ENCODE measurements around the gene SRC.

Gene SRC

DNA sequence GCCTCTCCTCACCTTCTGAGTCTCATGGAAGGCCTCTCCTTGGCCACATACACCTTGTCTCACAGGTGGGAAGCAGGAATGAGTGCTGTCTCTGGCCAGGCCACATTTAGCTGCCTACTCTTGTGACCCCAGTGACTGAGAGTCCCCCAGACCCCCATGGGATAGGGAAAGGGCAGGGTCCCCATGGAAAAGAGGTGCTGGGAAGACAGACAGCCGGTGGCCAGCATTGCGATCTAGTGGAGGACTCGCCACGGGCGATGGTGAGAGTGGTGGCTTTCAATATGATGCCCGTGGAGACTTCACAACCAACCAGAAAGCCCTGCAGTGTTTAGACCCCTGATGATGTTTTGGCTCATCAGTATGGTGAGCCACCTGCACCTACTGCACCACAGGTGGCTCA is 36.6 kb upstream of the SRC start:
- Mint-ChIP-seq H3K9me3 (no peaks in the 10 kb centered on the region), H3K27me3 (no peaks in the 10 kb centered on the region), H3K4me3 (no peak overlapping the region), H3K4me1 (ENCODE audit: low read depth) (peaks cover 60% of the 10 kb centered on the region), H3K27ac (no peak overlapping the region), H3K36me3 (ENCODE audit: low read depth) (peaks cover 96% of the 10 kb centered on the region)
- intact Hi-C loops (cut with micrococcal nuclease): no loop called here

DNA sequence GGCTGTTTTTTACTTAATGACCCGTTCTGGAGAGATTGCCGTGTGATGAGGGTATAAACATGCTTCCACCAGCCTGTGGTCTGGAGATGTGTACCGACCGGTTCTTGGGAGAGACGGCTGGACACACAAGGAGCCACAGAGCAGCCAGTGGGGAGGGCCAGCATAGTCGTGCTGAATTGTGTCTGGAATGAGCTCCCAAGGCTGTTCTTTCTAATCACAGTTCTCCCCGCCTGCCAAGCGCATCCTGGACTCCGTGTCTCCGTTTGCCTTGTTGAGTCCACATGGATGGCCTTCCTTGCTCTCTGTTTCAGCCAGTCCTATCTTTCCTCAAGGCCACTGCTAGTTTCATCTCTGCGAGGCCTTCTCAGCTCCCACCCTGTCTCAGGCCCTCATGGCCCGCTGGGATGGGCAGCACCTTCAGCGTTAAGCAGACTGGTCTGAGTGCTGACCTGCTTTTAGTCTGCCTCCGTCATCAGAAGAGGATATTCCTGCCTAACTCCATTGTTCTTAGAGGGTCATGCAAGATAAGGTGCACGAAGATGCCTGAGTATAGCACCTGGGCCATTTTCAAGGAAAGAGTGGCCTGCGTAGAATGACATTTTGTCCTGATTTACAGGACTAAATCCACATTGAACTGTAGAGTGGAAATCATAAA is 35.9 kb upstream of the SRC start:
- Mint-ChIP-seq H3K27ac (no peak overlapping the region), H3K4me1 (ENCODE audit: low read depth) (peaks cover 61% of the 10 kb centered on the region), H3K36me3 (ENCODE audit: low read depth) (peaks cover 96% of the 10 kb centered on the region), H3K27me3 (no peaks in the 10 kb centered on the region), H3K9me3 (no peaks in the 10 kb centered on the region), H3K4me3 (no peak overlapping the region)
- intact Hi-C loops (cut with micrococcal nuclease): no loop called here

- no peak overlapping the region for H3K4me3 Mint-ChIP-seq
- no peaks in the 10 kb centered on the region for H3K27me3 Mint-ChIP-seq
- H3K4me1 Mint-ChIP-seq (ENCODE audit: low read depth): peaks cover 64% of the 10 kb centered on the region
- H3K27ac Mint-ChIP-seq: no peak overlapping the region
- H3K36me3 Mint-ChIP-seq (ENCODE audit: low read depth): peaks cover 96% of the 10 kb centered on the region
- intact Hi-C loops (cut with micrococcal nuclease): no loop called here
- no peaks in the 10 kb centered on the region for H3K9me3 Mint-ChIP-seq
Measured at GRCh38 chr20:37310951-37311350, 35.0 kb upstream of the SRC start.

DNA sequence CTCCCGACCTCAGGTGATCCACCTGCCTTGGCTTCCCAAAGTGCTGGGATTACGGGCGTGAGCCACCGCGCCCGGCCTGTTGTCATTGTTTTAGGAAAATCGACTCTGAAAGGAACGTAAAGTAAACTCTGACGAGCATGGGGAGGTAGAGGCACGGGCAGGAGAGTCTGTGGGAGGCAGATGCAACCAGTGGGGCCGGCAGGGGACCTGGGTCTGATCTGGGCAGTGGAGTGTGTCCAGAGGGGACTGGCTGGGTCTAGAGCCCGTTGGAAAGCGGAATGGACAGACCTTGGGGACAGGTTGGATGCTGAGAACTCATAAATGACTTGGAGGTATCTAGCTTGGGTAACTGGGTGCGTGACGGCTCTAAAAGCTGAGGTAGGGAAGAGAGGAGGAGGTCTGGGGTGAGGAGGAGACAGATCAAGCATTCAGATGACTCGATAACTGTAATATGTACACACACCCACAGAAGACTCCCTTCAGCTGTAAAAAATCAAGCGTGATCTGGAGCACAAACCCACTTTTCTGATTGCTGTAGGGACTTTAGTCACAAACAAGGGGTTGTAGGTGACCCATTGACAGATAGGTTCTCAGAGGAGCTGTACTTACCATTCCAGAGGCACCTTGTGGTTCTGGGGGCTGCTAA is 34.1 kb upstream of the SRC start:
- H3K9me3 Mint-ChIP-seq: no peaks in the 10 kb centered on the region
- no peaks in the 10 kb centered on the region for H3K27me3 Mint-ChIP-seq
- no peak overlapping the region for H3K4me3 Mint-ChIP-seq
- H3K4me1 Mint-ChIP-seq (ENCODE audit: low read depth): peaks cover 66% of the 10 kb centered on the region
- H3K27ac Mint-ChIP-seq: no peak overlapping the region
- H3K36me3 Mint-ChIP-seq (ENCODE audit: low read depth): peaks cover 96% of the 10 kb centered on the region
- intact Hi-C loops (cut with micrococcal nuclease): no loop called here

- intact Hi-C loops (cut with micrococcal nuclease): no loop called here
- Mint-ChIP-seq H3K27ac (peak overlapping the region; percentile 87), H3K36me3 (ENCODE audit: low read depth) (peaks cover 90% of the 10 kb centered on the region), H3K27me3 (no peaks in the 10 kb centered on the region), H3K9me3 (no peaks in the 10 kb centered on the region), H3K4me1 (ENCODE audit: low read depth) (peaks cover 69% of the 10 kb centered on the region), H3K4me3 (no peak overlapping the region)
Measured at GRCh38 chr20:37313546-37314091, 32.3 kb upstream of the SRC start.

GRCh38 chr20:37314099-37314498 is 31.8 kb upstream of the SRC start:
- Mint-ChIP-seq H3K36me3 (ENCODE audit: low read depth) (peaks cover 85% of the 10 kb centered on the region), H3K4me1 (ENCODE audit: low read depth) (peaks cover 74% of the 10 kb centered on the region), H3K4me3 (no peak overlapping the region), H3K27ac (peak overlapping the region; percentile 87), H3K27me3 (no peaks in the 10 kb centered on the region), H3K9me3 (no peaks in the 10 kb centered on the region)
- intact Hi-C loops (cut with micrococcal nuclease): no loop called here

DNA sequence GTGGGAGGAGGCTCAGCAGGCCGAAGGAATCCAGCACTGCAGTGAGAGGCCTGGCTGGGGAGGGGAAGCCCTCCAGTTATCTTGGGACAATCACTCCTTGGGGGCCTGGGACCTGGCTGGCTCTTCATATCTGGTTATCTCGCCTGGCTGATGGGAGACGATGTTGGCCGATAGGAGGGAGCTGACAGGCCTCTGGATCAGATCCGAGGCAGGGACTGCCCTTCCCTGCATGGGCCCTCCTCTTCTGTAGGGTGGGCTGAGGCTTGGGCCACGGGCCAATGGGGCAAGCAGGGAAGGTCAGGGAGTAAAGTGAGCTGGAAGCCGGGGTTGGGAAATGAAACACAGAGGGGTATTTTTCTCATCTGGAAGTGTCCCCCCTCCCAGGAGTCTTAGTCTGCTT is 31.3 kb upstream of the SRC start:
- Mint-ChIP-seq H3K4me1 (ENCODE audit: low read depth) (peaks cover 79% of the 10 kb centered on the region), H3K4me3 (no peak overlapping the region), H3K27me3 (no peaks in the 10 kb centered on the region), H3K27ac (peak overlapping the region; percentile 87), H3K36me3 (ENCODE audit: low read depth) (peaks cover 80% of the 10 kb centered on the region), H3K9me3 (no peaks in the 10 kb centered on the region)
- intact Hi-C loops (cut with micrococcal nuclease): no loop called here

- H3K9me3 Mint-ChIP-seq: no peaks in the 10 kb centered on the region
- peak overlapping the region; percentile 87 for H3K27ac Mint-ChIP-seq
- intact Hi-C loops (cut with micrococcal nuclease): no loop called here
- peaks cover 79% of the 10 kb centered on the region for H3K4me1 Mint-ChIP-seq (ENCODE audit: low read depth)
- H3K36me3 Mint-ChIP-seq (ENCODE audit: low read depth): peaks cover 75% of the 10 kb centered on the region
- H3K27me3 Mint-ChIP-seq: no peaks in the 10 kb centered on the region
- H3K4me3 Mint-ChIP-seq: no peak overlapping the region
Measured at GRCh38 chr20:37315021-37315451, 30.9 kb upstream of the SRC start.

- Mint-ChIP-seq H3K9me3 (no peaks in the 10 kb centered on the region), H3K4me1 (ENCODE audit: low read depth) (peaks cover 78% of the 10 kb centered on the region)
Measured at GRCh38 chr20:37315452-37316110, 30.4 kb upstream of the SRC start.

GRCh38 chr20:37316116-37316774 is 29.7 kb upstream of the SRC start:
- Mint-ChIP-seq H3K9me3 (no peaks in the 10 kb centered on the region), H3K27ac (peak overlapping the region; percentile 87), H3K4me3 (no peak overlapping the region), H3K36me3 (ENCODE audit: low read depth) (peaks cover 63% of the 10 kb centered on the region), H3K4me1 (ENCODE audit: low read depth) (peaks cover 71% of the 10 kb centered on the region), H3K27me3 (no peaks in the 10 kb centered on the region)
- intact Hi-C loops (cut with micrococcal nuclease): loop anchor here (2.0 kb wide), 2 partner anchors 17 to 45 kb away; no protein-coding TSS in a partner anchor

More at GRCh38 chr20:37315452-37316110, 30.4 kb upstream of the SRC start:
- H3K27ac Mint-ChIP-seq: peak overlapping the region; percentile 87
- no peaks in the 10 kb centered on the region for H3K27me3 Mint-ChIP-seq
- intact Hi-C loops (cut with micrococcal nuclease): loop anchor here (2.0 kb wide), 2 partner anchors 17 to 45 kb away; no protein-coding TSS in a partner anchor
- H3K36me3 Mint-ChIP-seq (ENCODE audit: low read depth): peaks cover 70% of the 10 kb centered on the region
- no peak overlapping the region for H3K4me3 Mint-ChIP-seq

- H3K4me3 Mint-ChIP-seq: no peak overlapping the region
- peaks cover 68% of the 10 kb centered on the region for H3K4me1 Mint-ChIP-seq (ENCODE audit: low read depth)
- H3K27ac Mint-ChIP-seq: peak overlapping the region; percentile 87
- H3K9me3 Mint-ChIP-seq: no peaks in the 10 kb centered on the region
- peaks cover 58% of the 10 kb centered on the region for H3K36me3 Mint-ChIP-seq (ENCODE audit: low read depth)
- intact Hi-C loops (cut with micrococcal nuclease): loop anchor here (2.0 kb wide), 2 partner anchors 16 to 46 kb away; no protein-coding TSS in a partner anchor
- no peaks in the 10 kb centered on the region for H3K27me3 Mint-ChIP-seq
Measured at GRCh38 chr20:37316775-37317170, 29.2 kb upstream of the SRC start.

DNA sequence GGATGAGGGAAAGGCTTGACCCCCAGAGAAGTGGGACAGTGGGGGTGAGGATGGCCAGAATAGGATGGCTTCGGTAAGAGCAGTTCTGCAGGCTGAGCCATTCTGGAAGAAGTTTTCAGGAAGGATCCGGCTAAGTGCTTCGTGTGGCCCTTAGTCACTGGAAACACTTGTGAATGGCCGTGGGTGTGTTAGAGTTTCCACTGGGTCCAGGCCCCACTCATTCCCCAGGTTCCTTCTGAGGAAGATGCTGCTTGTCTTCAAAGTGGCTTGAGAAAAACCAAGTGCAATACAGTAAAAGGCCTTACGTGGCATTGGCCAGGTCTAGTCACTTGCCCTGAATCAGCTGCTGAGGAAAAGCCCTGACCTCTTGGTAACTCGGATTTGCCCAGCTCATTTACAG is 28.6 kb upstream of the SRC start:
- Mint-ChIP-seq H3K27ac (peak overlapping the region; percentile 87), H3K4me3 (no peak overlapping the region), H3K27me3 (no peaks in the 10 kb centered on the region), H3K4me1 (ENCODE audit: low read depth) (peaks cover 64% of the 10 kb centered on the region), H3K9me3 (no peaks in the 10 kb centered on the region), H3K36me3 (ENCODE audit: low read depth) (peaks cover 54% of the 10 kb centered on the region)
- intact Hi-C loops (cut with micrococcal nuclease): loop anchor here (2.0 kb wide), 2 partner anchors 15 to 47 kb away; no protein-coding TSS in a partner anchor

- Mint-ChIP-seq H3K9me3 (no peaks in the 10 kb centered on the region), H3K27me3 (no peaks in the 10 kb centered on the region), H3K4me1 (ENCODE audit: low read depth) (peaks cover 69% of the 10 kb centered on the region), H3K27ac (peak overlapping the region; percentile 87), H3K36me3 (ENCODE audit: low read depth) (peaks cover 54% of the 10 kb centered on the region), H3K4me3 (no peak overlapping the region)
- intact Hi-C loops (cut with micrococcal nuclease): loop anchor here (2.0 kb wide), 2 partner anchors 15 to 47 kb away; no protein-coding TSS in a partner anchor
Measured at GRCh38 chr20:37317994-37318640, 27.8 kb upstream of the SRC start.

All from dendritic cell treated with granulocyte-macrophage colony-stimulating factor and Interleukin-4, amounts not matched to agents 40 ng/mL and 50 ng/mL, for 4 days (primary cell).